Fibroblast of skin of back (primary cell): Measurements from ENCODE around the gene BRDT.
A peak's percentile ranks its signal among the peaks of the same experiment; 100 is the strongest.
"Not testable (repeated sequence)": the region's sequence is repeated elsewhere in the genome, so short reads cannot be mapped to it uniquely, and the experiment has no call there.

Experiments
- DNase-seq: peaks from one replicate; pipeline ENCODE4 v3.0.0-alpha.2; 2013

BRDT gene

GRCh38 chr1:91993256-91993655 lies 44.1 kb downstream of the BRDT start:
- DNase-seq: no peak

- DNase-seq: peak; percentile 57
Observed at GRCh38 chr1:91997607-91998195, 48.5 kb downstream of the BRDT start.

- no peak for DNase-seq
Observed at GRCh38 chr1:92004129-92004528, 54.9 kb downstream of the BRDT start.

- DNase-seq: no peak
Observed at GRCh38 chr1:92013923-92014322, 64.7 kb downstream of the BRDT start.

GRCh38 chr1:92016720-92017316 lies 67.6 kb downstream of the BRDT start:
- DNase-seq: no peak

GRCh38 chr1:92017656-92018055 lies 68.5 kb downstream of the BRDT start:
- DNase-seq: no peak

GRCh38 chr1:92026042-92026441 lies 76.8 kb downstream of the BRDT start:
- DNase-seq: not testable (repeated sequence)

- no peak for DNase-seq
Observed at GRCh38 chr1:92026806-92027205, 77.6 kb downstream of the BRDT start.

GRCh38 chr1:92029241-92029922 lies 80.2 kb downstream of the BRDT start:
- no peak for DNase-seq

GRCh38 chr1:92030656-92031107 lies 81.5 kb downstream of the BRDT start:
- DNase-seq: peak; percentile 22

GRCh38 chr1:92031281-92032110 lies 82.3 kb downstream of the BRDT start:
- peak; percentile 22 for DNase-seq

GRCh38 chr1:92037400-92037799 lies 88.2 kb downstream of the BRDT start:
- DNase-seq: peak; percentile 47

GRCh38 chr1:92038695-92039346 lies 89.6 kb downstream of the BRDT start:
- no peak for DNase-seq

- no peak for DNase-seq
Observed at GRCh38 chr1:92040971-92041370, 91.8 kb downstream of the BRDT start.

GRCh38 chr1:92043621-92044020 lies 94.4 kb downstream of the BRDT start:
- DNase-seq: no peak

- DNase-seq: no peak
Observed at GRCh38 chr1:92045766-92046495, 96.7 kb downstream of the BRDT start.

GRCh38 chr1:92051948-92052347 lies 102.7 kb downstream of the BRDT start:
- no peak for DNase-seq
